NOMO-1 treated with DMSO at 0.1 percent for 48 hours (cell line): Measurements from ENCODE around the gene NLRP5.
"Not testable (repeated sequence)": the region's sequence is repeated elsewhere in the genome, so short reads cannot be mapped to it uniquely, and the experiment has no call there.

Experiments
- DNase-seq: peaks from one replicate; lab custom pipeline; 2025; ENCODE audit not compliant: unreplicated experiment; lab: John Stamatoyannopoulos, UW

NLRP5 gene

GRCh38 chr19:56098237-56098636, 111.7 kb downstream of the NLRP5 start:
- not testable (repeated sequence) for DNase-seq

- DNase-seq = no peak
These were observed 112.4 kb downstream of the NLRP5 start for GRCh38 chr19:56098731-56099568.

GRCh38 chr19:56099638-56100539, 113.3 kb downstream of the NLRP5 start:
- DNase-seq = no peak

- DNase-seq = no peak
These were observed 114.5 kb downstream of the NLRP5 start for GRCh38 chr19:56101095-56101494.

- no peak for DNase-seq
These were observed 115.4 kb downstream of the NLRP5 start for GRCh38 chr19:56101746-56102535.

GRCh38 chr19:56103027-56103614, 116.5 kb downstream of the NLRP5 start:
- DNase-seq = no peak

- DNase-seq = no peak
These were observed 117.8 kb downstream of the NLRP5 start for GRCh38 chr19:56104423-56104822.

GRCh38 chr19:56105090-56105701, 118.6 kb downstream of the NLRP5 start:
- DNase-seq = no peak

- not testable (repeated sequence) for DNase-seq
These were observed 119.3 kb downstream of the NLRP5 start for GRCh38 chr19:56105831-56106396.

- no peak for DNase-seq
These were observed 119.8 kb downstream of the NLRP5 start for GRCh38 chr19:56106397-56106849.

- DNase-seq = no peak
These were observed 120.4 kb downstream of the NLRP5 start for GRCh38 chr19:56106993-56107392.

- DNase-seq = no peak
These were observed 121.2 kb downstream of the NLRP5 start for GRCh38 chr19:56107626-56108351.

- DNase-seq = no peak
These were observed 122.0 kb downstream of the NLRP5 start for GRCh38 chr19:56108447-56109195.

GRCh38 chr19:56109226-56109625, 122.7 kb downstream of the NLRP5 start:
- no peak for DNase-seq

GRCh38 chr19:56110515-56111448, 124.2 kb downstream of the NLRP5 start:
- no peak for DNase-seq
